Measurements from ENCODE around the gene FAM204A.

The FAM204A gene

DNA sequence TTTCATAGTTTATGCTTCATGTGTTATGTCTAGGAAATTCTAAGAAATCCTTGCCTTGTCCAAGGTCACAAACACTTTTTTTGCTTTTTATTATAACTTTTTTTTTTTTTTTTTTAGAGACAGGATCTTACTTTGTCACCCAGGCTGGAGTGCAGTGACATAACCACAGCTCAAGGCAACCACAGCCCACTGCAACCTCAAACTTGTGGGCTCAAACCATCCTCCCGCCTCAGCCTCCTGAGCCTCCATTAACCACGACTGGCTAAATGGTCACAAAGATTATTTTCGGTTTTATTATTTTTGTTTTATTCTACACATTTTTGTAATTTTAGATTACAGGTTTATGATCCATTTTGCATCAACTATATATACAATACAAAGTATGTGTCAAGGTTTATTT, 7.1 kb upstream of the FAM204A start:
- ATAC-seq (ENCODE audit: insufficient read depth, low read depth) (no peak; the same call in 2 of the 3 replicates), DNase-seq (peak; percentile 11)
- H4K20me1 ChIP-seq (ENCODE audit: insufficient read depth, low read length), result no peaks in the 10 kb centered on the region
- H3K36me3 ChIP-seq (ENCODE audit: insufficient read depth, low read length), result no peaks in the 10 kb centered on the region
- no peak overlapping the region for H3K4me2 ChIP-seq (ENCODE audit: insufficient read depth, low read length)
- H3K79me2 ChIP-seq (ENCODE audit: insufficient read depth, low read length), result no peaks in the 10 kb centered on the region
- no peak overlapping the region for H3K4me3 ChIP-seq (ENCODE audit: low read depth in 1 of 2, low read length in 2 of 2)
- H3K9me3 ChIP-seq (ENCODE audit: insufficient read depth, low read length, severe bottlenecking), result no peaks in the 10 kb centered on the region
- no peak overlapping the region for H3K9ac ChIP-seq (ENCODE audit: low read depth, low read length)
- TF ChIP-seq EZH2 (IDR thresholded peaks at IDR 0.05; ENCODE audit: borderline replicate concordance, low read depth, low read length, severe bottlenecking), result no peak
- TF ChIP-seq, protein P1, sequence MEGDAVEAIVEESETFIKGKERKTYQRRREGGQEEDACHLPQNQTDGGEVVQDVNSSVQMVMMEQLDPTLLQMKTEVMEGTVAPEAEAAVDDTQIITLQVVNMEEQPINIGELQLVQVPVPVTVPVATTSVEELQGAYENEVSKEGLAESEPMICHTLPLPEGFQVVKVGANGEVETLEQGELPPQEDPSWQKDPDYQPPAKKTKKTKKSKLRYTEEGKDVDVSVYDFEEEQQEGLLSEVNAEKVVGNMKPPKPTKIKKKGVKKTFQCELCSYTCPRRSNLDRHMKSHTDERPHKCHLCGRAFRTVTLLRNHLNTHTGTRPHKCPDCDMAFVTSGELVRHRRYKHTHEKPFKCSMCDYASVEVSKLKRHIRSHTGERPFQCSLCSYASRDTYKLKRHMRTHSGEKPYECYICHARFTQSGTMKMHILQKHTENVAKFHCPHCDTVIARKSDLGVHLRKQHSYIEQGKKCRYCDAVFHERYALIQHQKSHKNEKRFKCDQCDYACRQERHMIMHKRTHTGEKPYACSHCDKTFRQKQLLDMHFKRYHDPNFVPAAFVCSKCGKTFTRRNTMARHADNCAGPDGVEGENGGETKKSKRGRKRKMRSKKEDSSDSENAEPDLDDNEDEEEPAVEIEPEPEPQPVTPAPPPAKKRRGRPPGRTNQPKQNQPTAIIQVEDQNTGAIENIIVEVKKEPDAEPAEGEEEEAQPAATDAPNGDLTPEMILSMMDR (IDR thresholded peaks at IDR 0.05; ENCODE audit: borderline replicate concordance, extremely low read depth, low read length, poor library complexity, severe bottlenecking), result no peak
- H3K4me1 ChIP-seq (ENCODE audit: insufficient read depth, low read length), result no peaks in the 10 kb centered on the region
- peaks cover 7% of the 10 kb centered on the region for H3K27me3 ChIP-seq (ENCODE audit: insufficient read depth, low read length, poor library complexity)
- H2AFZ ChIP-seq (ENCODE audit: low read depth, low read length), result no peak overlapping the region
- H3K27ac ChIP-seq (ENCODE audit: low read length), result no peak overlapping the region

DNA sequence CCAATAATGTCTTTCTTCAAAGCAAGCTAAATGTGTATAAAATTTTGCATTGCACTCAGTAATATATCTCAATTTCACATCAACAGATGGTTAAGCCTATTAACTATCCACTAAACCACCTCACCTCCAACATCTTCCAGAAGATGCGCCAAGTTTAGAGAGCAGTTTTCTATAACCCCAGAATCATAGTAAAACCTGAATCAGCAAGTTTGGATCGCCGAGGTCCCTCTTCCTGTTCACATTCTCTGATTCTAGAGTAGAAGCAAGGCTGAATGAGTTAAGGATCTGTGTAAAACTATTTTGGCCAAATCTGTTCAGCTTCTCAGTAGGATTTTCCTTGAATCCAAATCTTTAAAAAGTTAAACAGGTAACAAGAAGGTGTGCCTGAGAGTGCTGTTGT, 1.4 kb upstream of the FAM204A start:
- Histone ChIP-seq H3K27me3 (ENCODE audit: insufficient read depth, low read length, poor library complexity) (peaks cover 4% of the 10 kb centered on the region), H3K79me2 (ENCODE audit: insufficient read depth, low read length) (peaks cover 35% of the 10 kb centered on the region), H4K20me1 (ENCODE audit: insufficient read depth, low read length) (no peaks in the 10 kb centered on the region), H3K4me2 (ENCODE audit: insufficient read depth, low read length) (no peak overlapping the region), H3K4me3 (ENCODE audit: low read depth in 1 of 2, low read length in 2 of 2) (no peak overlapping the region), H3K27ac (ENCODE audit: low read length) (no peak overlapping the region), H3K36me3 (ENCODE audit: insufficient read depth, low read length) (peaks cover 5% of the 10 kb centered on the region; the same call in 1 of the 2 replicates), H3K9ac (ENCODE audit: low read depth, low read length) (no peak overlapping the region), H2AFZ (ENCODE audit: low read depth, low read length) (peak overlapping the region; percentile 47), H3K9me3 (ENCODE audit: insufficient read depth, low read length, severe bottlenecking) (no peaks in the 10 kb centered on the region), H3K4me1 (ENCODE audit: insufficient read depth, low read length) (peaks cover 36% of the 10 kb centered on the region)
- DNase-seq, result no peak
- ATAC-seq (ENCODE audit: insufficient read depth, low read depth), result no peak
- TF ChIP-seq, protein P1 (IDR thresholded peaks at IDR 0.05; ENCODE audit: borderline replicate concordance, extremely low read depth, low read length, poor library complexity, severe bottlenecking), result no peak
- no peak for TF ChIP-seq EZH2 (IDR thresholded peaks at IDR 0.05; ENCODE audit: borderline replicate concordance, low read depth, low read length, severe bottlenecking)

DNA sequence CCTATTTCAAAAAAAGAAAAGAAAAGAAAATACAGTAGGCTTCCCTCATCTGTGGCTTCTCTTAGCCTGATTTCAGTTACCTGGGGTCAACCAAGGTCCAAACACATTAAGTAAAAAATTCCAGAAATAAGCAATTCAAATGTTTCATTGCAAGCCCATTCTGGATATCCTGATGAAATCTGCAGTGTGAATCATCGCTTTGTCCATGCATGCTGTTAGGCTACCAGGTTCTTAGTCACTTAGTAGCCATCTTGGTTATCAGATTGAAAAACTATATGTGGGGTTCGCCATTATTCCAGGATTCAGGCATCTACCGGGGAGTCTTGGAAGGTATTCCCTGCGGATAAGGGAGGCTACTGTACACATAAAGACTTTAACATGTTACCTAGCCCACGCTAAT, 991 bp upstream of the FAM204A start:
- peak overlapping the region in 1 of 2 experiments; percentile 98; a peak in 1 of 4 replicates for H3K4me3 ChIP-seq (ENCODE audit: low read depth in 1 of 2, low read length in 2 of 2)
- H3K4me1 ChIP-seq (ENCODE audit: insufficient read depth, low read length), result peaks cover 36% of the 10 kb centered on the region
- peak overlapping the region; percentile 63; the same call in 1 of the 2 replicates for H2AFZ ChIP-seq (ENCODE audit: low read depth, low read length)
- H3K79me2 ChIP-seq (ENCODE audit: insufficient read depth, low read length), result peaks cover 40% of the 10 kb centered on the region
- no peak for TF ChIP-seq EZH2 (IDR thresholded peaks at IDR 0.05; ENCODE audit: borderline replicate concordance, low read depth, low read length, severe bottlenecking)
- TF ChIP-seq, protein P1 (IDR thresholded peaks at IDR 0.05; ENCODE audit: borderline replicate concordance, extremely low read depth, low read length, poor library complexity, severe bottlenecking), result no peak
- peak overlapping the region; percentile 89; the same call in 1 of the 2 replicates for H3K4me2 ChIP-seq (ENCODE audit: insufficient read depth, low read length)
- H3K27ac ChIP-seq (ENCODE audit: low read length), result no peak overlapping the region
- peaks cover 5% of the 10 kb centered on the region for H3K36me3 ChIP-seq (ENCODE audit: insufficient read depth, low read length)
- no peak overlapping the region for H3K9ac ChIP-seq (ENCODE audit: low read depth, low read length)
- ATAC-seq (ENCODE audit: insufficient read depth, low read depth), result no peak
- no peaks in the 10 kb centered on the region for H4K20me1 ChIP-seq (ENCODE audit: insufficient read depth, low read length)
- no peak for DNase-seq
- no peaks in the 10 kb centered on the region for H3K9me3 ChIP-seq (ENCODE audit: insufficient read depth, low read length, severe bottlenecking)
- peaks cover 4% of the 10 kb centered on the region for H3K27me3 ChIP-seq (ENCODE audit: insufficient read depth, low read length, poor library complexity)
